Lower leg skin (tissue), 3 donors: ENCODE measurements around the gene OCA2.

Source experiments
- POLR2A ChIP-seq, 2 donors: fragments of 450-650 bp; IDR thresholded peaks; one replicate each; pipeline ENCODE4 v1.6.1; 2016 to 2017; ENCODE audit warnings: antibody characterized with exemption in 2 of 2, mild to moderate bottlenecking in 1 of 2, moderate library complexity in 1 of 2
- TF ChIP-seq, protein P1 (sequence below), 3 donors: fragments of 450-650 bp; IDR thresholded peaks; one replicate each; pipeline ENCODE4 v1.5.1; 2016; ENCODE audit warnings: antibody characterized with exemption in 3 of 3, mild to moderate bottlenecking in 3 of 3, moderate library complexity in 2 of 3

DNA sequence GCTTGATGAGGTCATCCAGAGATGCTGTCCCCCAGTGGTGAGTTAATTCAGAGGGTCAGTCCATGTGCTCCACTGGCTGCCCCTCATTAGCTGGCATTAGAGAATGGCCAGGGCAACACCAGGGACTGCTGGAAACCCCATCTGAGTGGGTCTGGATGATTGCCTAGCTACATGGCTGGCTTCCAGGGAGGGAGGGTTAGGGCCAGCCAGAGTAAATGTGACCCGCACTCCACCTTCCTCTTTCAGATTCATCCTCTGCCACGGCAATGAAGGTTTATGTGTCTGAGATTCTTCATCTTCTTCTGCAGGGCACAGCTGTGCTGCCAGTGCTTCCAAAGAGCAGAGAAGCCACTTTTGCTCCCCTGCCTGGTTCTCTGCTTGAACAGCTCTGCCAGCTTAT is 391.9 kb downstream of the OCA2 start:
- TF ChIP-seq, protein P1, sequence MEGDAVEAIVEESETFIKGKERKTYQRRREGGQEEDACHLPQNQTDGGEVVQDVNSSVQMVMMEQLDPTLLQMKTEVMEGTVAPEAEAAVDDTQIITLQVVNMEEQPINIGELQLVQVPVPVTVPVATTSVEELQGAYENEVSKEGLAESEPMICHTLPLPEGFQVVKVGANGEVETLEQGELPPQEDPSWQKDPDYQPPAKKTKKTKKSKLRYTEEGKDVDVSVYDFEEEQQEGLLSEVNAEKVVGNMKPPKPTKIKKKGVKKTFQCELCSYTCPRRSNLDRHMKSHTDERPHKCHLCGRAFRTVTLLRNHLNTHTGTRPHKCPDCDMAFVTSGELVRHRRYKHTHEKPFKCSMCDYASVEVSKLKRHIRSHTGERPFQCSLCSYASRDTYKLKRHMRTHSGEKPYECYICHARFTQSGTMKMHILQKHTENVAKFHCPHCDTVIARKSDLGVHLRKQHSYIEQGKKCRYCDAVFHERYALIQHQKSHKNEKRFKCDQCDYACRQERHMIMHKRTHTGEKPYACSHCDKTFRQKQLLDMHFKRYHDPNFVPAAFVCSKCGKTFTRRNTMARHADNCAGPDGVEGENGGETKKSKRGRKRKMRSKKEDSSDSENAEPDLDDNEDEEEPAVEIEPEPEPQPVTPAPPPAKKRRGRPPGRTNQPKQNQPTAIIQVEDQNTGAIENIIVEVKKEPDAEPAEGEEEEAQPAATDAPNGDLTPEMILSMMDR (IDR thresholded peaks at IDR 0.05), result no peak
- no peak for TF ChIP-seq POLR2A (IDR thresholded peaks at IDR 0.05)
